Aorta (tissue), 5 donors: Measurements from ENCODE around the gene EFCAB12. TPM values are rescaled to one million over a fixed set of nuclear protein-coding genes. Genes with fewer than 3 reads are reported as not detected.

Experiments
- ATAC-seq: fragments of 200-7000 bp; cut with Tn5 transposase; one replicate; pipeline ENCODE4 v1.9.1; 2022; ENCODE audit warnings: moderate library complexity; ENCODE audit not compliant: low FRiP score
- DNase-seq, 2 donors: peaks; one replicate each; pipeline ENCODE4 v3.0.0-alpha.2; 2020
- H3K27ac ChIP-seq, 2 donors: one replicate each; pipeline ENCODE4 v1.5.1; 2013; ENCODE audit warnings: low read length in 2 of 2, mild to moderate bottlenecking in 2 of 2, moderate library complexity in 2 of 2, control low read depth in 1 of 2, inconsistent platforms in 1 of 2, low read depth in 1 of 2
- H3K27me3 ChIP-seq, 2 donors: one replicate each; pipeline ENCODE4 v1.6.1; 2013; ENCODE audit warnings: control low read depth in 1 of 2, low read length in 1 of 2, mild to moderate bottlenecking in 1 of 2, moderate library complexity in 1 of 2; ENCODE audit not compliant: insufficient read depth in 2 of 2, control insufficient read depth in 1 of 2
- H3K36me3 ChIP-seq, 2 donors: one replicate each; pipeline ENCODE4 v1.6.1; 2013; ENCODE audit warnings: control low read depth in 1 of 2, low read length in 1 of 2, mild to moderate bottlenecking in 1 of 2; ENCODE audit not compliant: insufficient read depth in 2 of 2, control insufficient read depth in 1 of 2
- H3K4me1 ChIP-seq, 2 donors: one replicate each; pipeline ENCODE4 v1.6.1; 2013; ENCODE audit warnings: low read length in 2 of 2, control low read depth in 1 of 2, mild to moderate bottlenecking in 1 of 2, moderate library complexity in 1 of 2; ENCODE audit not compliant: insufficient read depth in 2 of 2, control insufficient read depth in 1 of 2
- H3K4me3 ChIP-seq, 2 donors: one replicate each; pipeline ENCODE4 v1.5.1; 2013; ENCODE audit warnings: low read length in 2 of 2, control low read depth in 1 of 2, mild to moderate bottlenecking in 1 of 2
- H3K9me3 ChIP-seq: one replicate; pipeline ENCODE4 v1.6.1; 2013; ENCODE audit warnings: mild to moderate bottlenecking, low read length; ENCODE audit not compliant: control insufficient read depth
- WGBS, 2 donors: extraction: QIAGEN DNeasy Blood & Tissue Kit; methylation state at CpG; one replicate each; pipeline ENCODE4 v1.1.7; 2013; 5-methylcytosine and 5-hydroxymethylcytosine counted together
- intact Hi-C, 2 donors: fragments of 100-400 bp; cut with DNase I; formaldehyde crosslinking; loops; one replicate each; pipeline versions ENCODE4 v1.14.2 to v1.15.0; 2022
- polyA plus RNA-seq, 2 donors: library from polyadenylated mRNA; stranded (reverse); fragments of 200-250 nt; gene quantifications; one replicate each; pipeline ENCODE4 v1.2.3, GENCODE V29; 2013
- total RNA-seq, 2 donors: library from RNA; stranded (reverse); fragmentation: NEBNext Ultra II Directional; extraction: Animal tissue kit (Norgen Biotek cat#: 25700); gene quantifications; one replicate each; pipeline ENCODE4 v1.2.1, GENCODE V29; 2021
- donor health status: healthy with polysubstance abuse.
- donor health status: Bipolar disorder and iron deficiency.
- donor health status: DM: no; HTN: no; CAD: no.
- donor health status: DM: no; HTN: no; CAD: no.
- donor health status: DM: yes; HTN: yes; CAD: no.

EFCAB12 gene
- total and polyA plus RNA-seq, 4 donors: 0.10 to 0.36 (median 0.25) TPM; not detected in 1

DNA sequence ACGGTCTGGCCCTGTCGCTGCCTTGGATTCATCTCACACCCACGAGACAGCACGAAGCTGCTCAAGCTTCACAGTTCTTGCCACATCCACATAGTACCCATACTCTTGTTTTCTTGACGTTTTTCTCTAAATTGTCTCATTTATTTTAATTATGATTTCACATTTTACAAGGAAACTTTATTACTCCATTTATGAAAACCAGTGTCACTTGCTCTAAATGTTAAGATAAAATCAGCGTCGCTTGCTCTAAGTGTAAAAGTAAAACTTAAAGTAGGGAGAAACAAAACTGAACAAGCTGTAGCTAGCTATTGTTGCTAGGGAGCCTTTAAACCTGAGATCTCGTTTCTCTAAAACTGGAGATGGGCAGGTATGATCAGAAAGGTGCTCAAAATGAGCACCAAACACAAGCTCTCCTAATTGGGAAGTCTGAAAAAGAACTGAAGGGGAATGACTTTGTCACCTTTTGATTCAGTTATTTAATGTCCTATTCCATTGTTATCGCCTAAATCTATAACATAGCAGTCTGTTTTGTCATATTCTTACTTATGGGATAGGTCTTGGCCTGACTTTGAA lies 12.3 kb upstream of the EFCAB12 start:
- 6 to 7% methylated on average over 9 of the region's 9 CpGs for WGBS, 2 donors
- intact Hi-C loops: loop anchor here in 1 of 2 donors (5.0 kb wide), 1 partner anchor 167 kb away; the partner anchor contains the start of gene PLXND1
- peak; percentile 83 for ATAC-seq

DNA sequence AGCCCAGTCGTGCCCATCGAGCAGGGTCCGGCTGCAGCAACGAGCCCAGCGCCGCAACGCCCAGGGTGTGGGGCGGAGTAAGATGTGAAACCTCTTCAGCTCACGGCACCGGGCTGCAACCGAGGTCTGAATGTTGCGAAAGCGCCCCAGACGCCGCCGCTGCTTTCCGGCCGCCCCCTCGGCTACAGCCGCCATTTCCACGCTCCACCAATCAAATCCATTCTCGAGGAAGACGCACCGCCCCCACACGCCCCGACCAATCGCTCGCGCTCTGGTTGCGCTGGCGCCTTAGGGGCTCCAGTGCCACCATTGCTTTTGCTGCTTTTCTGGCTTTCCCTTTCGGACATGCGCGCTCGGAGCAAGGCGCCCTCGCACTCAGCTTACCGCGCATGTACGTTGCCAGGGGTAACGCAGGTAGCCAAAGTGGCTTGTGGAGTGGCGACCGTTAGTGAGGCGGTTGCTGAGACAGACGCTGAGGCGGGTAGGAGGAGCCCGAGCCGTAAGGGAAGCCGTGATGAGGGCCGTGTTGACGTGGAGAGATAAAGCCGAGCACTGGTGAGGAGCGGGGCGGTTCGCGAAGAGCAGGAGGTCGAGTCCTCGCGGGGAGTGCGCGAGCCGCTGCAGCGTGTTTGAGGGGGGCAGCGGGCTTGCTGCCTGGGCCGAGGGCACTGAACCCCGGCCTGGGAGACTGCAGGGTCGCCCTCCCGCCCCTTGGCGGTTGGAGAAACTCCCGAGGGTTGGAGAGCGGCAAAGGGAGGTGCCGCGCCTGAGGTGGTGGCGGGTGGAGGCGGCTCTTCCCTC lies 11.6 kb upstream of the EFCAB12 start, which contains the start of the genes IFT122 and MBD4:
Gene IFT122, plus strand, starts transcription at position 408 of the 801 bp plus-strand sequence. Its CDS starts 107 bp downstream, at position 515.
Gene MBD4, minus strand, starts transcription at position 132 of the 801 bp plus-strand sequence. Its CDS starts 115 bp downstream, at position 17.
- WGBS, 2 donors: 0% methylated on average over 65 to 75 of the region's 75 CpGs
- ATAC-seq (peak; percentile 97), DNase-seq (peak; percentile 98 to 99)
- no peaks in the 10 kb centered on the region for H3K9me3 ChIP-seq
- H3K36me3 ChIP-seq: no peaks in the 10 kb centered on the region
- peak within 1 kb of the TSS; percentile 16 to 58 for H3K27ac ChIP-seq
- H3K4me3 ChIP-seq: peak within 1 kb of the TSS; percentile 73 to 80
- peaks cover 0 to 4% of the 10 kb centered on the region in 2 donors for H3K4me1 ChIP-seq
- intact Hi-C loops: loop anchor here in 1 of 2 donors (5.0 kb wide), 1 partner anchor 167 kb away; the partner anchor contains the start of gene PLXND1
- no peaks in the 10 kb centered on the region for H3K27me3 ChIP-seq

More for the DNA sequence above, 12.3 kb upstream of the EFCAB12 start:
- no peaks in the 10 kb centered on the region for H3K36me3 ChIP-seq
- no peak for DNase-seq
- peak overlapping the region; percentile 57 to 73 for H3K4me3 ChIP-seq
- no peaks in the 10 kb centered on the region for H3K27me3 ChIP-seq
- H3K4me1 ChIP-seq: peaks cover 0 to 4% of the 10 kb centered on the region in 2 donors
- H3K9me3 ChIP-seq: no peaks in the 10 kb centered on the region
- peak overlapping the region; percentile 16 to 58 for H3K27ac ChIP-seq

DNA sequence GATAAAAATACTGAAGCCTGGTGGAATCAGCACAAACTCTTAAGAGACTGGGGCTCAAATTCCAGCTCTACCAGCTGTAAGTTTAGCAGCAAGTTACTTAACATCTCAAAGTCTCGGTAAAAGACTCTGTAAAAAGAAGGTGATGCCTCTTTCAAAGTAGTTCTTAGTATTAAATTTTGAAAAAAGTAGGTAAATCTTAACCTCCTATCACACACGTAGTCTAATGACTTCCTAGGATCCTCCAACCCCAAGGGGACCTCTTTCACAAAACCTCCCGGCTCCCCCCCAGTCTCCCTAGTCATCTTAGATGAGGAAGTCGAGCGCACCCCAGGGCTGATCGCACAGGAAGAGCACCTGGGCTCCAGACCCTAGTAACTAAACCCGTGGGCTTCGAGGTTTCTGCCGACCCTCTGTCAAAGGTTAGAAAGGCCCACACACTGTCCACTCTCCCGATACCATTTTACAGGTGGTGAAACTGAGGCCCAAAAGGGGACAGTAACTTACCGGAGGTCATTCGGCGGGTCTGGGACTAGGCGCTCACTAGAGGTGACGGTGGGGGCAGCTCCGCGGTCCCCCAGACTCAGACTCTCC lies 10.9 kb upstream of the EFCAB12 start:
- peak overlapping the region in 1 of 2 donors; percentile 3 for H3K27ac ChIP-seq
- H3K4me1 ChIP-seq: peaks cover 0 to 4% of the 10 kb centered on the region in 2 donors
- no peaks in the 10 kb centered on the region for H3K36me3 ChIP-seq
- 0 to 1% methylated on average over 16 to 17 of the region's 17 CpGs for WGBS, 2 donors
- intact Hi-C loops: no loop called here
- peak in 1 of 2 donors; percentile 65 for DNase-seq
- peak; percentile 23 for ATAC-seq
- H3K9me3 ChIP-seq: no peaks in the 10 kb centered on the region
- no peaks in the 10 kb centered on the region for H3K27me3 ChIP-seq
- H3K4me3 ChIP-seq: peak overlapping the region; percentile 71 to 80

DNA sequence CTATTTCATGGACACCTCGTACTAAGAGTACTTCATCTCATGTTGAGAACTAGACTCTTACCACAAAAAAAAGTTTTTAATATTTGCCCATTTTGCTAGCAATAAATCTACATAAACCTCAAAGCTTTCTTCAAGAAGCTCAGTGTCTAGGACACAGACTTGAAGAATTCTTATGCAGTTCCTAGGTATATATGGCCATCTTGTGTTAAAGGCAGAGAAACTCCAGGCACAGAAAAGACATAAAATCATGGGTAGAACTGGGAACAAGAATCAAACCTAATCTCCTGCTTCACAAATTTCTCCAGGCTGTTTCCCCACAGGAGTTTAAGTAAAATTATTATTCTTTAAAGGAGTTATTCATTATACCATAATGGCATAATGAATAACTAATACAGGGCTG lies 6.9 kb upstream of the EFCAB12 start:
- Histone ChIP-seq H3K27me3 (no peaks in the 10 kb centered on the region), H3K36me3 (peaks cover 2 to 9% of the 10 kb centered on the region in 2 donors), H3K4me1 (no peaks in the 10 kb centered on the region), H3K4me3 (no peak overlapping the region), H3K9me3 (no peaks in the 10 kb centered on the region), H3K27ac (no peak overlapping the region)
- WGBS, 2 donors: 68 to 69% methylated on average over 1 of the region's 1 CpG
- ATAC-seq (no peak), DNase-seq (no peak)
- intact Hi-C loops: no loop called here

DNA sequence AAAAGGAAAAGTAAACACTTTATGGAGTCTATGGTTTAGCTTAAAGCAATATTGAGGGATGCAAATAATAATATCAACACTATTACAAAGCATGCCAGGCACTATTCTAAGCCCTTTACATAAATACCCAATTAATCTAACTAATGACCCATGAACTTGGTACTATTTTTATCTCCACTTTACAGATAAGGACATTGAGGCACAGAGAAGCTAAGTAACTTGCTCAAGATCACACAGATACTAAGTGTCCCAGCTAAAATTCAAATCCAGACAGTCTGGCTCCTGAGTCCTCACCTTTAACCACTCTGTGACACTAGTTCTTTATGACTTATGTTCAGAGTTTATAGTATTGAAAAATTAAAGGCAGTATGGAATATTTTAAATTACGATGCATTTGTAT lies 5.7 kb upstream of the EFCAB12 start:
- H3K4me1 ChIP-seq: no peaks in the 10 kb centered on the region
- WGBS, 2 donors: 90 to 98% methylated on average over 1 of the region's 1 CpG
- H3K4me3 ChIP-seq: no peak overlapping the region

DNA sequence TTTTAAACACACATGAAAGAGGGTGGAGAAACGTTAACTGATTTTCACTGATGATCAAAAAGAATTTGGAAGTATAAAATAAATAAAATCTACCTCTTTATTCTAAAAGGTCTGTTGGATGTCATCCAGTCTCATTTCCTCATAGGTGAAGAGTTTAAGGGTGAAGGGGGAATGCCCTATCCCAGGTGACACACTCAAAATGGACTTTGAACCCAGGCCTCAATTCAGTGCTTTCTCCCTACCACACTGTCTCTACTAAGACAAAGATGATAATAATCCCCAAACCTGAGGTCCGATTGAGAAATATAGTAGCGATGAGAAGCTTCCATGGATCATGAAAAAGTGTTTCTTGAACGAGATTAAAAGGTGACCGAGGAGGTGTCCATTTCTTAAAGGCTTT lies 5.1 kb upstream of the EFCAB12 start:
- H3K4me1 ChIP-seq: no peaks in the 10 kb centered on the region
- H3K9me3 ChIP-seq: no peaks in the 10 kb centered on the region
- no peak overlapping the region for H3K4me3 ChIP-seq
- H3K36me3 ChIP-seq: peaks cover 2 to 9% of the 10 kb centered on the region in 2 donors
- H3K27me3 ChIP-seq: no peaks in the 10 kb centered on the region
- no peak overlapping the region for H3K27ac ChIP-seq
- intact Hi-C loops: no loop called here
- WGBS, 2 donors: 88 to 89% methylated on average over 5 of the region's 5 CpGs
- no peak for ATAC-seq
- no peak for DNase-seq

More for the DNA sequence above, 5.7 kb upstream of the EFCAB12 start:
- intact Hi-C loops: no loop called here
- no peaks in the 10 kb centered on the region for H3K9me3 ChIP-seq
- H3K27me3 ChIP-seq: no peaks in the 10 kb centered on the region
- ATAC-seq (no peak), DNase-seq (no peak)
- no peak overlapping the region for H3K27ac ChIP-seq
- peaks cover 2 to 9% of the 10 kb centered on the region in 2 donors for H3K36me3 ChIP-seq

DNA sequence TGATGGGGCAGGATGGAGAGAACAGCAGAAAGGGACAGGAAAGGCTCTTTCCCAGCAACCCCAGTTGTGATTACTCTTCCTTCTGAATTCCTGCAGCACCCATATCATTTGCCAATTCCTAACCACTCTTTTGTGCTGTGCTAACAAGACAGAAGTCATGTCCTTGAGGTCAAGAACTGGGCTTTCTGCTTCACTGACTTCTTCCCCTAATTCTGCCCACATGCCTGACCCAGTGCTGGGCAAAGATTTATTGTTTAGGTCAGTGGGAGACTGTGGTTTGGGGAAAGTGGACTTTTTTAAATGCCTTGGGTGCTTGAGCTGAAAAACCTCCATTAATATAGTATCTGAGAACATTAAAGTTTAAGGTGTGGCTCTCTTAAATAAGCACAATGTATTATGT lies 4.2 kb upstream of the EFCAB12 start:
- ATAC-seq (no peak), DNase-seq (no peak)
- Histone ChIP-seq H3K9me3 (no peaks in the 10 kb centered on the region), H3K27me3 (no peaks in the 10 kb centered on the region), H3K27ac (no peak overlapping the region), H3K4me1 (no peaks in the 10 kb centered on the region), H3K4me3 (no peak overlapping the region), H3K36me3 (peaks cover 2 to 9% of the 10 kb centered on the region in 2 donors)
- intact Hi-C loops: no loop called here

DNA sequence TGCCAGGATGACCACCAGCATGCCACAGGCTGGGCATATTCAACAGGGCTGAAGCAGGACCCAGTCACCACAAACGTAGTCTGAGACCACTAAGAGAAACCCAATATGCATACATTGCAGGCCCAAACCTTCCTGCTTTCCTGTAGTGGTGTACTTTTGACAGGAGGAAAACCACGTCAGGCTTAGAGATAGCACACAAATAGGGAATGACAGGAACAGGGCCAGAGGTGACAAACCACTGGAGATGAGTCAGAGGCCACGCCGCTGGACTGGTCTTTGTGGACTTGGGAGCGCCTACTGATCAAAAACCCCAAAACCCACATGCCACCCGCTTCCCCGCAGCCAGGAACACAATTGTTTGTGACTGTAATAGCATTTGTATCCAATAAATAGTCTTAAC lies 3.6 kb upstream of the EFCAB12 start:
- intact Hi-C loops: no loop called here
- H3K4me3 ChIP-seq: no peak overlapping the region
- DNase-seq (no peak), ATAC-seq (no peak)
- no peaks in the 10 kb centered on the region for H3K4me1 ChIP-seq
- H3K36me3 ChIP-seq: peaks cover 2 to 9% of the 10 kb centered on the region in 2 donors
- no peaks in the 10 kb centered on the region for H3K27me3 ChIP-seq
- no peaks in the 10 kb centered on the region for H3K9me3 ChIP-seq
- WGBS, 2 donors: 91% methylated on average over 7 of the region's 7 CpGs
- H3K27ac ChIP-seq: no peak overlapping the region
